GM20000 (cell line): ENCODE results near the gene TM9SF2.

Experiments
- DNase-seq: peaks from one replicate; pipeline ENCODE4 v3.0.0; 2012; ENCODE audit warnings: low spot score
- TF ChIP-seq, protein P1 (sequence below): IDR thresholded peaks from 2 replicates; pipeline ENCODE4 v1.5.1; 2012; ENCODE audit warnings: mild to moderate bottlenecking, control low read depth; ENCODE audit errors: extremely low read depth, missing control alignments

Gene TM9SF2

GRCh38 chr13:99610702-99611289 lies 109.5 kb downstream of the TM9SF2 start:
- DNase-seq, result no peak

More at GRCh38 chr13:99610702-99611289, 109.5 kb downstream of the TM9SF2 start:
- TF ChIP-seq, protein P1, sequence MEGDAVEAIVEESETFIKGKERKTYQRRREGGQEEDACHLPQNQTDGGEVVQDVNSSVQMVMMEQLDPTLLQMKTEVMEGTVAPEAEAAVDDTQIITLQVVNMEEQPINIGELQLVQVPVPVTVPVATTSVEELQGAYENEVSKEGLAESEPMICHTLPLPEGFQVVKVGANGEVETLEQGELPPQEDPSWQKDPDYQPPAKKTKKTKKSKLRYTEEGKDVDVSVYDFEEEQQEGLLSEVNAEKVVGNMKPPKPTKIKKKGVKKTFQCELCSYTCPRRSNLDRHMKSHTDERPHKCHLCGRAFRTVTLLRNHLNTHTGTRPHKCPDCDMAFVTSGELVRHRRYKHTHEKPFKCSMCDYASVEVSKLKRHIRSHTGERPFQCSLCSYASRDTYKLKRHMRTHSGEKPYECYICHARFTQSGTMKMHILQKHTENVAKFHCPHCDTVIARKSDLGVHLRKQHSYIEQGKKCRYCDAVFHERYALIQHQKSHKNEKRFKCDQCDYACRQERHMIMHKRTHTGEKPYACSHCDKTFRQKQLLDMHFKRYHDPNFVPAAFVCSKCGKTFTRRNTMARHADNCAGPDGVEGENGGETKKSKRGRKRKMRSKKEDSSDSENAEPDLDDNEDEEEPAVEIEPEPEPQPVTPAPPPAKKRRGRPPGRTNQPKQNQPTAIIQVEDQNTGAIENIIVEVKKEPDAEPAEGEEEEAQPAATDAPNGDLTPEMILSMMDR, result no peak
